Suprapubic skin (tissue), 4 donors: ENCODE data around the gene ATP13A5. TPM values are rescaled to one million over a fixed set of nuclear protein-coding genes. Genes with fewer than 3 reads are reported as not detected.

Source experiments
- DNase-seq, 2 donors: peaks; one replicate each; pipeline ENCODE4 v3.0.0-alpha.2; 2019; ENCODE audit warnings: low spot score in 2 of 2
- H3K27ac ChIP-seq: fragments of 200-600 bp; sonication (generic); one replicate; pipeline ENCODE4 v1.5.1; 2019
- H3K27me3 ChIP-seq: fragments of 200-600 bp; sonication (generic); one replicate; pipeline ENCODE4 v1.5.1; 2019
- H3K36me3 ChIP-seq: fragments of 200-600 bp; sonication (generic); one replicate; pipeline ENCODE4 v1.5.1; 2019
- H3K4me1 ChIP-seq: fragments of 200-600 bp; sonication (generic); one replicate; pipeline ENCODE4 v1.5.1; 2019
- H3K4me3 ChIP-seq: fragments of 200-600 bp; sonication (generic); one replicate; pipeline ENCODE4 v1.5.1; 2019; ENCODE audit warnings: mild to moderate bottlenecking
- H3K9me3 ChIP-seq: fragments of 200-600 bp; sonication (generic); one replicate; pipeline ENCODE4 v1.5.1; 2019
- CTCF ChIP-seq, 2 donors: fragments of 200-600 bp in 1 of 2; fragments of 450-650 bp in 1 of 2; sonication (generic) in 1 of 2; IDR thresholded peaks; one replicate each; pipeline ENCODE4 v1.5.1; 2016 to 2019; ENCODE audit warnings: antibody characterized with exemption in 2 of 2, mild to moderate bottlenecking in 1 of 2, moderate library complexity in 1 of 2
- EP300 ChIP-seq: sonication (generic); formaldehyde crosslinking; IDR thresholded peaks from one replicate; pipeline ENCODE4 v1.6.1; 2017; ENCODE audit warnings: antibody characterized with exemption
- POLR2A ChIP-seq, 2 donors: fragments of 450-650 bp; IDR thresholded peaks; one replicate each; pipeline ENCODE4 v1.6.1; 2017; ENCODE audit warnings: antibody characterized with exemption in 2 of 2, mild to moderate bottlenecking in 2 of 2, moderate library complexity in 2 of 2
- POLR2AphosphoS5 ChIP-seq, 3 donors: sonication (generic); formaldehyde crosslinking; IDR thresholded peaks; one replicate each; pipeline ENCODE4 v1.6.1; 2017; ENCODE audit warnings: antibody characterized with exemption in 3 of 3
- WGBS: methylation state at CpG from one replicate; pipeline ENCODE4 v1.1.5; 2018; 5-methylcytosine and 5-hydroxymethylcytosine counted together
- total RNA-seq, 4 donors: library from RNA; depleted of rRNA; stranded (reverse); fragments of >200 nt; gene quantifications; one replicate each; pipeline ENCODE4 v1.1.0, GENCODE V29; 2016

Gene ATP13A5
- total RNA-seq, 4 donors from 2014 or later = 1.1 to 9.8 (median 4.2) TPM

GRCh38 chr3:193225302-193226125 is 153.0 kb downstream of the ATP13A5 start:
- Histone ChIP-seq H3K9me3 (no peaks in the 10 kb centered on the region), H3K4me3 (no peak overlapping the region), H3K27me3 (no peaks in the 10 kb centered on the region), H3K36me3 (no peaks in the 10 kb centered on the region), H3K27ac (no peak overlapping the region), H3K4me1 (no peaks in the 10 kb centered on the region)
- 71% methylated on average over 6 of the region's 6 CpGs for WGBS
- no peak for DNase-seq
- TF ChIP-seq POLR2AphosphoS5 (IDR thresholded peaks at IDR 0.05) (no peak), CTCF (IDR thresholded peaks at IDR 0.05) (no peak), EP300 (no peak), POLR2A (IDR thresholded peaks at IDR 0.05) (no peak)

Other genes with a start within 250 kb of the ATP13A5 start
- 1 to 10 TPM in 2 of 4 donors, under 1 TPM in 2; 0.49 to 4.9 (median 2.6) TPM for gene PLAAT1, start 137.5 kb downstream of the ATP13A5 start, total RNA-seq
- 10 to 100 TPM; 18.7 to 75.0 (median 35.3) TPM for gene ATP13A4, start 176.1 kb upstream of the ATP13A5 start, total RNA-seq
- gene OPA1, start 214.5 kb upstream of the ATP13A5 start, total RNA-seq = 10 to 100 TPM; 33.4 to 53.8 (median 37.9) TPM